CD4-positive, alpha-beta T cell treated with Interleukin-4 for 1 hour (primary cell): ENCODE data around the gene PXT1.
"Not testable (repeated sequence)": the region's sequence is repeated elsewhere in the genome, so short reads cannot be mapped to it uniquely, and the experiment has no call there.

Experiments
- DNase-seq, 2 donors: peaks; one replicate each; pipeline ENCODE4 v3.0.0-alpha.2; 2020 to 2022

The PXT1 gene

DNA sequence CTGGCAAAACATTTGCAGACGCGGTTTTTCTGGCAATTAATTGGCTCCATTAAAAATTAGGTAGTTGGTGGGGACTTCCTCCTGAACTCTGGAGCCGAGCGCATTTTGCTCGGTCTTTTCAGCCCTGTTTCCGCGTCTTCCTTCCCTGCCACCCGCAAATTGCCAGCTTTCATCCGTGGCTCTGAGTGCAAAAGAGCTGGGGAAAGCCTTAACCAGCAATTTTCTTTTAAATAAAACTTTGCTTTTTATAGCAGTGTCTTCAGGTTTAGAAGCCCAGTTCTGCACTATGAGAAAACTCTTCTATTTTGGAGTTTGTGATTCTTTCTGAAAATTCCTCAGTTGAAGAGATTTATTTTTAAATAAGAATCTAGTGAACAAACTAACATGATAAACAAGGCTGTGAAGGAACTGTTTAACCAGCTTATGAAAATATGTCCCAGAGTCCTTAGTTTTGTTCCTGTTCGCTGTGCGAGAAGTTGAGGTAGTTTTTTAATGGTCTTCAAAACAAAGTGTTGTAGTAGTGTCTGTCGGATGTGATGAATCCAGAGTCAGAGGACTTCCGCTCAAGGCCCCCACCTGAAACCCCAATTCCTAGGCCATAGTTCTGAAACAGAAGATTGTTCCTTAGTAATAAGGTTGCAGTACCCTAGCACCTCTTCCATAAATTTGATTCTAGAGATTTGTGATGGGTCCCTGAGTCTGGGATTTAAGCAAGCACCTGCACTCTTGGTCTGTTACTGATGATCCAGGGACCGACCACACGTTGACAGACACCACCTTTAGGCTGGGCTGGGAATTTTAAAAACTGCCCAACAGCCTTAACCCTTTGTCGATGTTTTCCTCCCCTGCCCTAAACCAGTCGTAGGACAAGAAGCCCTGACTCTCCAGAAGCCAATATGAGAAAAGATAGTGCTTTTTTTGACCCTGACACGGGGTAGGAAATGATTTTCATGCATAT lies 1.1 kb upstream of the PXT1 start:
- DNase-seq = peak in 1 of 2 donors; percentile 36

DNA sequence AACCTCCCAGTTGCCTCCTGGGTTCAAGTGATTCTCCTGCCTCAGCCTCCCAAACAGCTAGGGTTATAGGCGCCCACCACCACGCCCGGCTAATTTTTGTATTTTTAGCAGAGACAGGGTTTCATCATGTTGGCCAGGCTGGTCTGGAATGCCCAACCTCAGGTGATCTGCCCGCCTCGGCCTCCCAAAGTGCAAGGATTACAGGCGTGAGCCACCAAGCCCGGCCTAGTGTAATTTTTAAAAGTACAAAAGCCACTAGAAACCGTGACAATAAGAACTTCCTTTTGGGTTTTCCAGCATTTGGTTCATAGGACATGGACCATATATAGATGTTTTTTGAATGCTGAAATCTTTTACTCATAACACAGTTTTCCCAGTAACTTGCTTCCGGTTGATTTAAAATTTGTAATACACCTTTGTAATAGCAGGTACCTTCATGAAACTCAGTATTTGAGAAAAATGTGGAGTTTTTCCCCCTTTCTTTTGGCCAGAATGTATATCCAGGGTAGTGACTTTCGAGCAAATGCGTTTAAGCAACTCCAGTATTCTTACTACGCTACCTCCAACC lies 467 bp downstream of the PXT1 start:
- DNase-seq = no peak

DNA sequence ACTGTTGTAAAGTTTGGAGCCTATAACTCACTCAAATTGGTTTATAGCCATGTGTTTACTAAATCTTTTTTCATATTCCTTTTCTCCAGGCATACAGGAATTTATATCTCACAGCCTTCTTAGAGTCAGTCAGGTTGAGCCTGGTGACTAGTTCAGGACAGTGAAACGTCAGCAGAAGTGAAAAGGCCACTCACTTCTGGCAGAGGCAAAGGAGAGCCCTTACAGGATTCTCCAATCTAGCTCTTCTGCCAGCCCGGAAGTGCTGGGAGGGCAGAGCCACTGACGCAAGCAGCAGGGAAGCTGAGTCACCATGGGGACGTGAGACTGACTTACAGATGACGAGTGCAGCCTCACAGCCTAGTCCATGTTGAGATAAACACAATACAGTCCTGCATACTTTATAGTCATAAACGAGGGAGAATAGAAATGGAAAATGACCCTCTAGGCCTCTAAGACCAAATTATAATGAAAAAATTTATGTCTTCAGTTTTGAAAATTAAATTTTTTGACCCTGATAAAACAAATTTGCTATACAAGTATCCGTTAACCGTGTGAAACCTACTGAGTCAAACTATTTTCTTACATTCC lies 1.3 kb downstream of the PXT1 start:
- peak; percentile 82 to 92 for DNase-seq

DNA sequence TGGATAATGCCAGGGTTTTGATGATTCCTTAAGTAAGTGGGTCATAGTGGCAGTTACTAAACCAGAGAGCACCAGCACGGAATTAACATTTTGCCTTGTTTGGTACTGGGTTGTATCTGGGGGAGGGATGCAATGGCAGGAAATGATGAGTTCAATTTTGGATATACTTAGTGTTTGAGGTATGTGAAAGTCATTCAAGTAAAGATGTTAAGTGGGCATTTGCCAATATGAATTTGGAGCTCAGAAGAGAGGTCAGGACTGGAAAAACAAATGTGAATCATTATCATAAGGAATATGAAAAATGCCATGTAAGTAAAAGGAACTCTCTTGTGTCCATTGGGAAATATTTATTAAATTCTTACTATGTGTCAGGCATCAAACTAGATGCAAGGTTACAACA lies 6.2 kb downstream of the PXT1 start:
- DNase-seq = no peak

DNA sequence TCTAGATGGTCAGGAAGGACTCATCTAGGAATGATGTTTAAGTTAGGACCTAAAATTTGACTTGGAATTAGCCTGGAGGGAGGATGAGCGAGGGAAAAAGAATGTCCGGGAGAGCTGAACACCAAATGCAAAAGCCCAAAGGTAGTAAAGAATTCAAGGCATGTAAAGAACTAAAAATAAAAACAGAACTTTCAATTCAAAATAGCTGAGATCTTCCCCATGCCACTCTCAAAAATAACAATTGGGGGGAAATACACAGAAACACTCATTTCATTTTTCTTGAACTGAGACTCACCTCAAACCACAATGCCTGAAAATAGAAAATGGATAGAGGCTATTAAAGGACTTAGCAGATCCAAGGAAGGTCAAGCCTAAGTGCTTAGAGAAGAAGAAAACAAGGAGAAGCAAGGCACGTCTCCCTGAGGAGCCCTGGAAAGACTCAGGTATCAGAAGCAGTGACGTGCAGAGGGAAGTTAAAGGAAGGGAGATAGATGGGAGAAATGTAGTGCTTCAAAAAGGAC lies 10.4 kb downstream of the PXT1 start:
- no peak for DNase-seq

DNA sequence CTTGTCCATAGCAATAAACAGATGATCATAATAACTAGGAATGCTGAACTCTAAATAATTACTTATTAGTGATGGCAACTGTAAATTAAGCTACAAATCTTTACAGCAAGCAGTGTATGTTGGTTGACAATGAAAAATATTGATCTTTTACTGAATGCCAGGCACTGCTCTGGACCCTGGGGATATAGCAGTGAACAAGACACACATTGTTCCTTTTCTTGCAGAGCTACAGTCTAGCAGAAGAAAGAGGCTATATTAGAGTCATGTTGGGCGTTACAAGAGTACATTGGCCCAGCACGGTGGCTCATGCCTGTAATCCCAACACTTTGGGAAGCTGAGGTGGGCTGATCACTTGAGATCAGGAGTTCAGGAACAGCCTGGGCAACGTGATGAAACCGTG lies 11.5 kb downstream of the PXT1 start:
- no peak for DNase-seq

DNA sequence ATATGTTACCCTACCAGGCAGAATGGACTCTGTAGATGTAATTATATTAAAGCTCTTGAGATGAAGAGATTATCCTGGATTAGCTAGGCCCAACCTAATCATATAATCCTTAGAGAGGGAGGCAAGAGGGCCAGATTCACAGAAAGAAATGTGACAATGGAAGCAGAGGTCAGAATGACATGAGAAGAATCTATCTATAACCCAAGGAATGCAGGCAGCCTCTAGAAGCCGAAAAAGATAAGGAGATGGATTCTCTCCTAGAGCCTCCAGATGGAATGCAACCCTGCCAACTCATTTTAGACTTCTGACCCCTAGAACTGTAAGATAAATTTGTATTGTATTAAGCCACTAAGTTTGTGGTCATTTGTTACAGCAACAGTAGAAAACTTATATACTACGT lies 12.3 kb downstream of the PXT1 start:
- no peak for DNase-seq

DNA sequence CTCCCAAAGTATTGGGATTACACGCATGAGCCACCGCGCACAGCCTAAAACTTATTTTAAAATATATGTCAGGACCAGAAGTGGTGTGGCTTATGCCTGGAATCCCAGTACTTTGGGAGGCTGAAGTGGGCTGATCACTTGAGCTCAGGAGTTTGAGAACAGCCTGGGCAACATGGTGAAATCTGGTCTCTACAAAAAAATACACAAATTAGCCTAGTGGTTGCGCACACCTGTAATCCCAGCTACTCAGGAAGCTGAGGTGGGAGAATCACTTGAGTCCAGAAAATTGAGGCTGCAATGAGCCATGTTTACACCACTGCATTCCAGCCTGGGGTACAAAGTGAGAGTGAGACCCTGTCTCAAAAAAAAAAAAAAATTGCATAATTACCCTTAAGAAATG lies 13.7 kb downstream of the PXT1 start:
- DNase-seq = no peak

DNA sequence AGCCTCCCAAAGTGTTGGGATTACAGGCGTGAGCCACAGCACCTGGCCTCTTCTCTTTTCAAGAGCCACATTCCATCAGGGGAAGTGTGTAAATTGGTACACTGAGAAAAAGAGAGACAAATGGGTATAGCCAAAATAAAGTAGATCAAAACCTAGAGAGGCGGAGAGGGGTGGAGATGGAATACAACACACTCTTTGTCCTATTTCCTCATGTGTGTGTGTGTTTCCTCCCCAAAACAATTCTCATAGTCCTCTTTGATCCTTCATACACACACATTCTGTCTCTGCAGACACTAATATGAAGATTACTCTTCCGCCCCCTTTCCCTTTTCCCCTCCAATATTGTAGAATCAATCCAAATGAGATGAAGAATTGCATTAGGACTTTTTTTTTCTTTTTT lies 16.0 kb downstream of the PXT1 start:
- DNase-seq = no peak

DNA sequence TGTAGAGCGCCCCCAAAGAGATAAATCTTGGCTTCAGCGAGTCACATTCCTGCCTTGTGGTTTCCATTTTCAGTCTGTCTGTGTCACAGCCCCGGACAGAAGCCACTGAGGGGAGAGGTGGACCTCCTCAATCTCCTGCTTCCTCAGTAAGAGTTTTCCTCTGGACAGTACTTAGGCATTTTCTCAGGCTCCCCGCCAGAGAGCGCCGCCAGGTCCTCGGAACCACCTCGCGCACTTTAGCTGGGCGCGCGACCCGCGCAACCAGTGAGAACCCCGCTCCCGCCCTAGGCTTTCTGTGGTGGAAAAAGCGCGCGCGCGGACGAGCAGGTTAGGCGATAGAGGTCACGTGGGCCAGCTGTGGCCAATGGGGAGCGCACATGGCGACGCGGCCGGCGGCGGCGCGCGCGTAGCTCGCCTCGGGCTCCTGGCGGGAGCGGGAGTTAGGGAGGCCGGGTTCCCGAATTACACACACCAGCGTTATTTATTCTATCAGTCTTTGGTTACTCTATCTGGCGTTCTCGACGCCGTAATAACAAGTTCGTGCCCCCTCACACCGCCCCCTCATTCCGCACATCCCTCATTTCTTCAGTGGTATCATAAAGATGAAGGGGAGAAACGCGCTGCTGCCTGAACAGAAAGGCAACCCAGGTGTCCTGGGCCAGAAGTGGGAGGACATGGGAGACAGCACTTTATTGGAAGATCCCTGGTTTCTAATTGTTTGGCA lies 19.4 kb downstream of the PXT1 start:
- DNase-seq = peak; percentile 97

DNA sequence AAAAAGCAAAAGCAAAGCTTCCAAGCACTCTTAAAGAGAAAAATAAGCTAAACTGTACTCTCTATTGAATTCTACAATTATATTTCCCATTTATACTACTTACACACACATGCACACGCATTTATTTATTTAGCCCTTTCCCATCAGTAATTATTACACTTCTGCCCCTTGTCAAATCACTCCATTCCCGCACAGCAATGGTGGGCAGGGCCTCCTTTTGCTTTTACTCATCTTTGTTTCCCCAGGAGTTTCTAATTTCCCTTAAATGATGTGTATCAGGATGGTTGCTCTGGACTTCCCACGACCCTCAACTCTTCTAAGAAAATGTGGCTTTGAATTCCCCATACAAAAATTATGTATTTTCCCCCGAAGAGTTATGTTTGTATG lies 19.9 kb downstream of the PXT1 start:
- DNase-seq = no peak

DNA sequence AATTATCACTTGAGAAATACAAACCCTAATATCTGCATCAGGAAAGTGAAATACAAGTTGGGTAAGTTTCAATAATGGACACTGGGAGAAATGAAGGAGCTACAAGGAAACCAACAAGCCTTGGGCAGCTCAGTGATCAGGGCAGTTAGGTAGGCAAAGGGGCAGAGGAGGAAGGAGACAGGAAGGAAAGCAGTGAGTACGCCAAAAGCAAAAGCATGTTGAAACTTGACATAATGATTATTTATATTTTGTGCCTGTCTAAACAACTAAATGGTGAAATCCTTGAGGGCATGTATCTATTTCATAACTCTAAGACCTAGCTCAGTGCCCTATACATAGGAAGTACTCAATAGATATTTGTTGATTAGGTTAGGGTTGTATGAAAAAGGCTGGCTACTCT lies 23.3 kb downstream of the PXT1 start:
- no peak for DNase-seq

DNA sequence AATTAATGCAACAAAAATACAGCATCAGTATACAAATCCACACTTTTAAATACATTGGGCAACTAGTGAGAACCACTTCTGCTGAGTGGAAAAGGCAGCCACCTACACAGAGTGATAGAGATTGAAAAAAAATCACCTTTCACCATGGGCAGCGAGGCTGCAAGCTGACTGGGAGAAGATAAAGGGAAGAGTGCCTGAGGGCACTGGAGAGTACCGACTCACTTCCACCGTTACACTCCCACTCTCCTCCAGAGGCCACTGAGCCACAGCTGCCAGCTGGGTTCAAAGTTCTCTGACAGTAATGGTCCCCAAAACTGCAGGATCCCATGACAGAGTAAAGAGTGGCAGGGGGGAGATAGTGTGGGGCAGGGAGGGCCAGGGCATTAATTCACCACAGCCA lies 24.1 kb downstream of the PXT1 start:
- DNase-seq = no peak

DNA sequence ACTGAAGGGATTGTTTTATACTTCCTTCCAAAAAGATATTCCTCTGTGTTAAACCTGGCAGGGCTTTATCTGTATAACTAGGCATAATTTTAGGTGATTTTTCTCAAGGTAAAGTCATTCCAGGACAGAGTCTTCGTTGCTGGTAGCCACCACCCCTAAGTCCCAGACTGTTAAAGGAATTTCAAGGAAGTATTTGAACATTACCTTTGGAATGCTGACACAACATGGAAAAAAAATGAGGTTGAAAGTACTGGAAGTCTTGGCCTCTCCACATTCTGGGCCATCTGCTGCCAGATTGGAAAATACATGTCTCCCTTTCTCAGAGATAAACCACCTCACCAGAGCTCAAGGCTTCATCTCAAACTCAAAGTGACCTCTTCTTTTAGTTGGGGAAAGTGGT lies 28.2 kb downstream of the PXT1 start:
- DNase-seq = no peak

DNA sequence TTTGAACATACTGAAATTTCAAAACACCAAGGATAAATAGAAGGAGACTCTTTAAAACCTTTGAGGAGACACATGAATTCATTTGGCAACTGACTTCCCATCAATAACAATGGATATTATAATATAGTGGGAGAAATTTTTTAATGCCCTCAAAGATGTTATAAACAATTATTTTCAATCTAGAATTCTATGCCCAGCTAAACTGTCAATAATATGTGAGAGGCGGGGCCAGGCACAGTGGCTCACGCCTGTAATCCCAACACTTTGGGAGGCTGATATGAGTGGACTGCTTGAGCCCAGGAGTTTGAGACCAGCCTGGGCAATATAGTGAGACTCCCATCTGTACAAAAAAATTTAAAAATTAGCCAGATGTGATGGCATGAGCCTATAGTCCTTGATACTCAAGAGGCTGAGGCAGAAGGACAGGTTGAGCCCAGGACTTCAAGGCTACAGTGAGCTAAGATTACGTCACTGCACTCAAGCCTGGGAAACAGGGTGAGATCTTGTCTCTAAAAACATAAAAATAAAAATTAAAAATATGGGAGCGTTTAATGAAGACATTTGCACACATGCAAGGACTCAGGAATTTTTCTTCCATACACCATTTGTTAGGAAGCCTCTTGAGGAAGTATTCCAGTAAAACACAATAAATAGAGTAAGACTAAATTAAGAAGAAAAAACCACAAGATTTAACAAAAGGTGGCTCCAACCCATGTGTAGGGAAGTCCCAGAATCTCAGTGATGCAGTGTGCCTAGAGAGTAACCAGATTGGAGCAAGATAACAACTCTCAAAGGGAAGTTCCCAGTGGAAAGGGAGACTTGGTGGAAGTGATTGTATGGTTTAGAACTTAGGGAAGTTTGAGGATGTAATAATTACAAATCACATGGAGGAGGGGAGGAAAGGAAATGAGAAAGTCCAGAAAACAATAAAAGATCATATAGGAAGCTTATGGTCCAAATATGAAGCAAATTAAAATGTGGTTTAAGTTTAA lies 28.9 kb downstream of the PXT1 start:
- DNase-seq = no peak

DNA sequence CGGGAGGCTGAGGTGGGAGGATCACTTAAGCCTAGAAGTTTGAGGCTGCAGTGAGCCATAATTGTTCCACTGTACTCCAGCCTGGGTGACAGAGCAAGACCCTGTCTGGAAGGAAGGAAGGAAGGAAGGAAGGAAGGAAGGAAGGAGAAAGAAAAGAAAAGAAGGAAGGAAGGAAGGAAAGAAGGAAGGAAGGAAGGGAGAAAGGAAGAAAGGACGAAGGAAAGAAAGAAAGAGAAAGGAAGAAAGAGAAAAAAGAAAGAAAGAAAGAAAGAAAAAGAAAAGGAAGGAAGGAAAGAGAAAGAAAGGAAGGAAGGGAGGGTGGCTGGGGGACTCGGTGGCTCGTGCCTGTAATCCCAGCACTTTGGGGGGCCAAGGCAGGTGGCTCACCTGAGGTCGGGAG lies 32.9 kb downstream of the PXT1 start:
- not testable (repeated sequence) for DNase-seq

DNA sequence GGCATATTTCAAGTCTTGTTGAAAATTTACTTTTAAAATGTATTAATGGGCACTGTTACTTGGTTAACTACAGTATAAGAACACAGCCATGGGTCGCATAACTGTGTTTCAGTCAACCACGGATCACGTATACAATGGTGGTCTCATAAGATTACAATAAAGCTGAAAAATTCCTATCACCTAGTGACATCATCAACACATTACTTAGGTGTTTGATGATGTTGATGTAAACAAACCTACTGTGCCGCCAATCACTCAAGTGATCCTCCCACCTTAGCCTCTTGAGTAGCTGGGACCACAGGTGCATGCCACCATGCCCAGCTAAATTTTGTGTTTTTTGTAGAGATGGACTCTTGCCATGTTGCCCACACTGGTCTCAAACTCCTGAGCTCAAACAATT lies 38.5 kb downstream of the PXT1 start:
- DNase-seq = no peak

DNA sequence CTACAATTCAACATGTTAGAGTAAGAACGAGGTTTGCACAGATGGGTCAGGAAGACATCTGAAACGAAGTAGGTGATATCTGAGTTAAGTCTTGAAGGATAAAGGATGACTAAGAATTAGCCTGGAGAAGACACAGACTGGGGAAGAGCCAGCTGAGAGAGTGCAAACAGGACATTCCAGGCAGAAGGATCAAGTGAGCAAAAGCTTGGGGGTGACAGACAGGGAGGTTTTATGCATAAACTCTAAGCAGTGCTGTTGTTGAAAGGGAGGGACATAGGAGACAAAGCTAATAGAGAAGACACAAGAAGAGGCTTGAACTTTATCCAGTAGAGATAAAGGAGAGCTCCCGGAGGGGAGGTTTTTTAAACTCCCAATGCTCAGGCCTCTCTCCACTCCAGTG lies 40.2 kb downstream of the PXT1 start:
- no peak for DNase-seq

DNA sequence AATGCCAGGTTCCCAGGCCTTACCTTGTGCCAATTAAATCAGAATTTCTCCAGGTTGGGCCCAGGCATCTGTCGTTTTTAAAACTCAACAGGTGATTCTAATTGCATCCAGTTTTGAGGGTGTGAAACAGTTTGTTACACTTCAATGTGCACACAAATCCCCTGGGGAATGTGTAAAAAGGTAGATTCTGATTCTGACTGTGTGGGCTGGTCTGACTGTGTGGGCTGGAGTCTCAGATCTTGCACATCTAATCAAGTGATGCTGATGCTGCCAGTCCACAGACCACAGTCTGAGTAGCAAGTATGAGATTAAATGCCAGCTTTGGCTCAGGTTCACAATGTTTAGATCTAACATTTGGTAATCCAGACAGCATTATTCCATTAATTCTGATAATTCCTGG lies 42.7 kb downstream of the PXT1 start:
- no peak for DNase-seq

DNA sequence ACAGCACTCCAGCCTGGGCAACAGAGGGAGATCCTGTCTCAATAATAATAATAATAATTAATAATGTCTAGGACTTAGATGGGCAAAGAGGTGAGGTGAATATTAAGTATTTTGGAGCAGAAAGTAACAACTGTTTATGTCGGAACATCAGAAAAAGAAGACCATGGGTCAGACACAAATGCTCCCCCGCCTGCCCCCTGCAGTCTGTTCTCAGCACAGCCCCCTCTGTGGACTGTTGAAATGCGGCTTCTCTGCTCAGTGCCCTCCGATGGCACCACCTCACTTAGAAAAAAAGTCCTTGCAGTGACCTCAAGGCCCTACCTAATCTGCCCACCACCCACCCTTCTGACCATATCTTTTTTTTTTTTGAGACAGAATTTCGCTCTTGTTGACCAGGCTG lies 50.0 kb downstream of the PXT1 start:
- DNase-seq = no peak

DNA sequence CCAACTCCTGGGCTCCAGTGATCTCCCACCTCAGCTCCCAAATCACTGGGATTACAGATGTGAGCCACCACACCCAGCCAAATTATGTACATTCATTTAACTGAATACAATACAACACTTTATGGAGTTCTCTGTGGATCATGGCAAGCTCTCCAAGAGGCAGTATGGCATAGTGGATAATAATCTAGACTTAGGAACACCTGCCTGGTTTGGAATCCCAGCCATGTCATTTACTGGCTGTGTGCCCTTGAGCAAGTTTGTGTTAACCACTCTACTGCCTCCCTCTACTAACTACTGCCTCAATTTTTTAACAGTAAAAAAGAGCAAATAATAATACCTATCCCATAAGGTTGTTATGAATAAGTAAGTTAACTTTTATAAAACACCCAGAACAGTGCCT lies 53.3 kb downstream of the PXT1 start:
- DNase-seq = no peak
